ENCODE results near the gene PAPSS2.

DNA sequence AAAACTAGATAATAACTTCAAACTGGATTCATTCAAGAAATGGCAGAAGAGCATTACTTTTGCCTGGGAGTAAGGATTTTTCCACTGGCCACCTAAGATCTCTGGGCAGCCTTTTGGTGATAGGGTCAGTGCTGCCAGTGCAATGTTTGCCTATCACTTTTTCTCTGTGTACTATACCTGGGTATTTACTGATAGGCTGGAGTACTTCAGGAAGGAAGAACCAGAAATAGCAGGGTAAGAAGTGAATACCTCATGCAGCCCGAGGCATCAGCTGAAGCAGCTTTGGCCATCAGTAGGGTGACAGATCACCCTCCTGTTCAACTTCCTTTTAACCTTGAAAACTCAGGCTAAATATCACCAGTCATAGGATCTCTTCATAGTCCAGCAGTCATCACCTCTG lies 5.5 kb upstream of the PAPSS2 start:
- TF ChIP-seq, protein P1, sequence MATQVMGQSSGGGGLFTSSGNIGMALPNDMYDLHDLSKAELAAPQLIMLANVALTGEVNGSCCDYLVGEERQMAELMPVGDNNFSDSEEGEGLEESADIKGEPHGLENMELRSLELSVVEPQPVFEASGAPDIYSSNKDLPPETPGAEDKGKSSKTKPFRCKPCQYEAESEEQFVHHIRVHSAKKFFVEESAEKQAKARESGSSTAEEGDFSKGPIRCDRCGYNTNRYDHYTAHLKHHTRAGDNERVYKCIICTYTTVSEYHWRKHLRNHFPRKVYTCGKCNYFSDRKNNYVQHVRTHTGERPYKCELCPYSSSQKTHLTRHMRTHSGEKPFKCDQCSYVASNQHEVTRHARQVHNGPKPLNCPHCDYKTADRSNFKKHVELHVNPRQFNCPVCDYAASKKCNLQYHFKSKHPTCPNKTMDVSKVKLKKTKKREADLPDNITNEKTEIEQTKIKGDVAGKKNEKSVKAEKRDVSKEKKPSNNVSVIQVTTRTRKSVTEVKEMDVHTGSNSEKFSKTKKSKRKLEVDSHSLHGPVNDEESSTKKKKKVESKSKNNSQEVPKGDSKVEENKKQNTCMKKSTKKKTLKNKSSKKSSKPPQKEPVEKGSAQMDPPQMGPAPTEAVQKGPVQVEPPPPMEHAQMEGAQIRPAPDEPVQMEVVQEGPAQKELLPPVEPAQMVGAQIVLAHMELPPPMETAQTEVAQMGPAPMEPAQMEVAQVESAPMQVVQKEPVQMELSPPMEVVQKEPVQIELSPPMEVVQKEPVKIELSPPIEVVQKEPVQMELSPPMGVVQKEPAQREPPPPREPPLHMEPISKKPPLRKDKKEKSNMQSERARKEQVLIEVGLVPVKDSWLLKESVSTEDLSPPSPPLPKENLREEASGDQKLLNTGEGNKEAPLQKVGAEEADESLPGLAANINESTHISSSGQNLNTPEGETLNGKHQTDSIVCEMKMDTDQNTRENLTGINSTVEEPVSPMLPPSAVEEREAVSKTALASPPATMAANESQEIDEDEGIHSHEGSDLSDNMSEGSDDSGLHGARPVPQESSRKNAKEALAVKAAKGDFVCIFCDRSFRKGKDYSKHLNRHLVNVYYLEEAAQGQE (IDR thresholded peaks at IDR 0.05; ENCODE audit: unreplicated experiment) = no peak
- TF ChIP-seq JUNB (IDR thresholded peaks at IDR 0.05; ENCODE audit: unreplicated experiment) (no peak), STAT1 (IDR thresholded peaks at IDR 0.05; ENCODE audit: unreplicated experiment) (no peak), CTCF (conservative IDR thresholded peaks at IDR 0.05; ENCODE audit: low read depth in 2 of 2) (no peak), EZH2 (IDR thresholded peaks at IDR 0.05; ENCODE audit: low read depth, unreplicated experiment) (no peak), POLR2AphosphoS5 (IDR thresholded peaks at IDR 0.05; ENCODE audit: low read depth) (no peak)
- TF ChIP-seq, protein P2, sequence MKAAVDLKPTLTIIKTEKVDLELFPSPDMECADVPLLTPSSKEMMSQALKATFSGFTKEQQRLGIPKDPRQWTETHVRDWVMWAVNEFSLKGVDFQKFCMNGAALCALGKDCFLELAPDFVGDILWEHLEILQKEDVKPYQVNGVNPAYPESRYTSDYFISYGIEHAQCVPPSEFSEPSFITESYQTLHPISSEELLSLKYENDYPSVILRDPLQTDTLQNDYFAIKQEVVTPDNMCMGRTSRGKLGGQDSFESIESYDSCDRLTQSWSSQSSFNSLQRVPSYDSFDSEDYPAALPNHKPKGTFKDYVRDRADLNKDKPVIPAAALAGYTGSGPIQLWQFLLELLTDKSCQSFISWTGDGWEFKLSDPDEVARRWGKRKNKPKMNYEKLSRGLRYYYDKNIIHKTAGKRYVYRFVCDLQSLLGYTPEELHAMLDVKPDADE (IDR thresholded peaks at IDR 0.05) = no peak

Data from GM23338 (cell line).